Measurements from ENCODE around the gene IFITM10. TPM values are rescaled to one million over a fixed set of nuclear protein-coding genes. Genes with fewer than 3 reads are reported as not detected.

Gene IFITM10
- total and polyA plus RNA-seq, 2 donors (not counting 1 experiment from before 2014, with no cell fraction given) = 0.09 to 1.7 TPM

GRCh38 chr11:1747753-1748635 lies 2.4 kb downstream of the IFITM10 start:
- Histone ChIP-seq H3K27ac (ENCODE audit: low read length in 2 of 2) (no peak overlapping the region), H3K79me2 (ENCODE audit: control insufficient read depth, insufficient read depth, low read length) (no peaks in the 10 kb centered on the region), H3K4me3 (ENCODE audit: control extremely low read depth in 1 of 5, extremely low read depth in 1 of 5, insufficient read depth in 1 of 5, low read depth in 2 of 5, low read length in 4 of 5) (no peak overlapping the region), H4K20me1 (ENCODE audit: control insufficient read depth, insufficient read depth, low read length, poor library complexity, severe bottlenecking) (no peaks in the 10 kb centered on the region), H3K9me3 (ENCODE audit: control extremely low read depth in 1 of 3, control insufficient read depth in 2 of 3, insufficient read depth in 1 of 3, low read length in 2 of 3) (peaks cover 0 to 12% (median 0%) of the 10 kb centered on the region in 3 donors), H3K36me3 (replicated peaks in 1 of 2; ENCODE audit: control extremely low read depth in 1 of 2, control insufficient read depth in 1 of 2, extremely low read depth in 1 of 2, insufficient read depth in 2 of 2, low read length in 1 of 2) (peaks cover 0 to 2% of the 10 kb centered on the region in 2 experiments), H2AFZ (ENCODE audit: insufficient read depth, low read depth, low read length, poor library complexity, severe bottlenecking) (no peak overlapping the region), H3K4me2 (replicated peaks; ENCODE audit: low read depth, low read length, poor library complexity, severe bottlenecking) (peak overlapping the region; percentile 12), H3K27me3 (replicated peaks in 1 of 4; ENCODE audit: control extremely low read depth in 1 of 4, control insufficient read depth in 3 of 4, insufficient read depth in 4 of 4, low read length in 3 of 4) (peaks cover 0 to 17% (median 2%) of the 10 kb centered on the region in 4 experiments), H3K4me1 (ENCODE audit: control insufficient read depth in 2 of 2, insufficient read depth in 2 of 2, low read length in 2 of 2) (peaks cover 0 to 6% of the 10 kb centered on the region in 2 donors), H3K9ac (ENCODE audit: low read length) (no peak overlapping the region)
- Mint-ChIP-seq H3K4me3 (no peak overlapping the region), H3K4me1 (peaks cover 9% of the 10 kb centered on the region), H3K27ac (no peak overlapping the region), H3K9me3 (ENCODE audit: insufficient read depth) (peaks cover 8% of the 10 kb centered on the region), H3K27me3 (peaks cover 12% of the 10 kb centered on the region)
- ChIA-PET CTCF (no interaction called here), POLR2A (no interaction called here)
- intact Hi-C loops (cut with micrococcal nuclease) = no loop called here
- no peak for TF ChIP-seq CTCF (IDR thresholded peaks at IDR 0.05)
- TF ChIP-seq EZH2 (IDR thresholded peaks at IDR 0.05; ENCODE audit: borderline replicate concordance, insufficient read depth, low read depth, low read length, poor library complexity, severe bottlenecking) = no peak
- 55% methylated on average over 72 of the region's 72 CpGs for WGBS (ENCODE audit: insufficient coverage)
- DNase-seq = no peak
- no peak for ATAC-seq (ENCODE audit: low read depth)

Measured in B cell (primary cell).